Measurements from ENCODE around the gene DDX54.

The DDX54 gene

DNA sequence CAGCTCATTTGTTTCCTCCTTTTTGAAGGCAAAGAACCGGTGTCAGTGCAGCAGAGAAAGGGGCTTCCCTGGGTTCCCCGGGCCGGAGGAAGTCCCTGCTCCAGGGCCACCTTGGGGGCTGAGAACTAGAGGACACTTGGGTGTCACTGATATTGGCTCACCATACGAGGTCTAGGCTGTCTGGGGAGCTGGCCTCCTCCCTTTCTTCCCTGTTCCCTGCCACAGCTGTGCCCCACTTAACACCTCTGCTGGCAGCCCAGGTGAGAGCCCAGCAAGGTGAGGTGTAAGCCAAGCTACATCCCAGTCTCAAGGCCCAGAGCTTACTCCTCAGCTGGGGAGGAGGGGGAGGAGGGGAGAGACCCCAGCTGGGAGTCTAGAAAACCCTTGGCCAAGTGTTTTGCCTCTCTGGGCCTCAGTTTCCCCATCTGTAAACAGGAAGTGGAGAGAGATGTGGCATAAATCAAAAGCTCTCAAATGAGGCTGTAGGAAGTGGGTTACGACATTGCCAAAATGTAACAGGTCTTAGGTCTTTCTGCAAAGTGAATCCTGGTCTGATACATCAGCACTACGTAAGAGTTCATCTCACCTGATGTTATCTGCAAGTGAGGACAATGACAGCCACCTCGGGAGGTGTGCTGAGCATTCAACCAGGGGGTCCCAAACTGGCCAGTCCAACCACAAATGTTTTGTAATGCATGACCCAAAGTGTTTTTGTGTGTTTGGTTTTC lies 75.2 kb downstream of the DDX54 start:
- DNase-seq (ENCODE audit: low read depth in 2 of 2), result no peak
- H3K4me3 ChIP-seq (replicated peaks in 1 of 2; ENCODE audit: low read depth in 2 of 2, low read length in 2 of 2), result no peak overlapping the region
- TF ChIP-seq, protein P1, sequence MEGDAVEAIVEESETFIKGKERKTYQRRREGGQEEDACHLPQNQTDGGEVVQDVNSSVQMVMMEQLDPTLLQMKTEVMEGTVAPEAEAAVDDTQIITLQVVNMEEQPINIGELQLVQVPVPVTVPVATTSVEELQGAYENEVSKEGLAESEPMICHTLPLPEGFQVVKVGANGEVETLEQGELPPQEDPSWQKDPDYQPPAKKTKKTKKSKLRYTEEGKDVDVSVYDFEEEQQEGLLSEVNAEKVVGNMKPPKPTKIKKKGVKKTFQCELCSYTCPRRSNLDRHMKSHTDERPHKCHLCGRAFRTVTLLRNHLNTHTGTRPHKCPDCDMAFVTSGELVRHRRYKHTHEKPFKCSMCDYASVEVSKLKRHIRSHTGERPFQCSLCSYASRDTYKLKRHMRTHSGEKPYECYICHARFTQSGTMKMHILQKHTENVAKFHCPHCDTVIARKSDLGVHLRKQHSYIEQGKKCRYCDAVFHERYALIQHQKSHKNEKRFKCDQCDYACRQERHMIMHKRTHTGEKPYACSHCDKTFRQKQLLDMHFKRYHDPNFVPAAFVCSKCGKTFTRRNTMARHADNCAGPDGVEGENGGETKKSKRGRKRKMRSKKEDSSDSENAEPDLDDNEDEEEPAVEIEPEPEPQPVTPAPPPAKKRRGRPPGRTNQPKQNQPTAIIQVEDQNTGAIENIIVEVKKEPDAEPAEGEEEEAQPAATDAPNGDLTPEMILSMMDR (IDR thresholded peaks at IDR 0.05; ENCODE audit: low read depth, low read length), result no peak

- DNase-seq (ENCODE audit: low read depth in 2 of 2), result no peak
- TF ChIP-seq, protein P1 (IDR thresholded peaks at IDR 0.05; ENCODE audit: low read depth, low read length), result no peak
- H3K4me3 ChIP-seq (replicated peaks in 1 of 2; ENCODE audit: low read depth in 2 of 2, low read length in 2 of 2), result no peak overlapping the region
Observed at GRCh38 chr12:113109360-113109759, 75.9 kb downstream of the DDX54 start.

- TF ChIP-seq, protein P1 (IDR thresholded peaks at IDR 0.05; ENCODE audit: low read depth, low read length), result no peak
- H3K4me3 ChIP-seq (replicated peaks in 1 of 2; ENCODE audit: low read depth in 2 of 2, low read length in 2 of 2), result no peak overlapping the region
- DNase-seq (ENCODE audit: low read depth in 2 of 2), result no peak
Observed at GRCh38 chr12:113108308-113108707, 77.0 kb downstream of the DDX54 start.
